GM23248 (cell line): ENCODE measurements around the gene RPL3. TPM values are rescaled to one million over a fixed set of nuclear protein-coding genes. Genes with fewer than 3 reads are reported as not detected.
A peak's percentile ranks its signal among the peaks of the same experiment; 100 is the strongest.
"Not testable (repeated sequence)": the region's sequence is repeated elsewhere in the genome, so short reads cannot be mapped to it uniquely, and the experiment has no call there.

ENCODE experiments used
- DNase-seq: peaks from one replicate; pipeline ENCODE4 v3.0.0-alpha.2; 2015
- H2AFZ ChIP-seq: fragments of 200-600 bp; sonication (generic); 2 replicates; pipeline ENCODE4 v1.6.1; 2016; ENCODE audit warnings: antibody characterized with exemption
- H3F3A ChIP-seq: fragments of 200-600 bp; sonication (generic); 2 replicates; pipeline ENCODE4 v1.6.1; 2016; ENCODE audit warnings: mild to moderate bottlenecking, antibody characterized with exemption, mixed run types; ENCODE audit not compliant: insufficient read depth
- H3K27ac ChIP-seq: fragments of 200-600 bp; sonication (generic); 2 replicates; pipeline ENCODE4 v1.5.1; 2016; ENCODE audit warnings: mild to moderate bottlenecking
- H3K27me3 ChIP-seq: fragments of 200-600 bp; sonication (generic); replicated peaks from 2 replicates; pipeline ENCODE4 v1.6.1; 2016; ENCODE audit warnings: mild to moderate bottlenecking; ENCODE audit not compliant: insufficient read depth
- H3K36me3 ChIP-seq: fragments of 200-600 bp; sonication (generic); 2 replicates; pipeline ENCODE4 v1.6.1; 2016; ENCODE audit warnings: low read depth, mild to moderate bottlenecking
- H3K4me1 ChIP-seq: fragments of 200-600 bp; sonication (generic); 2 replicates; pipeline ENCODE4 v1.6.1; 2016; ENCODE audit warnings: mild to moderate bottlenecking; ENCODE audit not compliant: insufficient read depth
- H3K4me2 ChIP-seq: fragments of 200-600 bp; sonication (generic); one replicate; pipeline ENCODE4 v1.6.1; 2016; ENCODE audit warnings: mild to moderate bottlenecking; ENCODE audit not compliant: unreplicated experiment
- H3K4me3 ChIP-seq: fragments of 200-600 bp; sonication (generic); 2 replicates; pipeline ENCODE4 v1.5.1; 2016; ENCODE audit warnings: mild to moderate bottlenecking
- H3K79me2 ChIP-seq: fragments of 200-600 bp; sonication (generic); 2 replicates; pipeline ENCODE4 v1.6.1; 2016; ENCODE audit warnings: mild to moderate bottlenecking; ENCODE audit not compliant: insufficient read depth
- H3K9ac ChIP-seq: fragments of 200-600 bp; sonication (generic); 2 replicates; pipeline ENCODE4 v1.6.1; 2016; ENCODE audit warnings: mild to moderate bottlenecking
- H3K9me2 ChIP-seq: fragments of 200-600 bp; sonication (generic); 2 replicates; pipeline ENCODE4 v1.6.1; 2016; ENCODE audit warnings: mixed run types, mild to moderate bottlenecking, moderate library complexity; ENCODE audit not compliant: insufficient read depth
- H3K9me3 ChIP-seq: fragments of 200-600 bp; sonication (generic); one replicate; pipeline ENCODE4 v1.6.1; 2017; ENCODE audit warnings: low read depth
- H4K20me1 ChIP-seq: fragments of 200-600 bp; sonication (generic); 2 replicates; pipeline ENCODE4 v1.6.0; 2016; ENCODE audit not compliant: insufficient read depth
- EZH2 ChIP-seq: fragments of 200-600 bp; sonication (generic); IDR thresholded peaks from 2 replicates; pipeline ENCODE4 v1.6.1; 2018; ENCODE audit warnings: antibody characterized with exemption, mild to moderate bottlenecking; ENCODE audit not compliant: insufficient read depth, poor library complexity, severe bottlenecking
- EZH2phosphoT487 ChIP-seq: fragments of 200-600 bp; sonication (generic); IDR thresholded peaks from 2 replicates; pipeline ENCODE4 v1.6.1; 2018; ENCODE audit warnings: antibody characterized with exemption, moderate library complexity, mild to moderate bottlenecking, low read depth; ENCODE audit not compliant: insufficient read depth
- WGBS, 2 experiments: methylation state at CpG; one replicate each; pipeline ENCODE4 v1.1.6; 2015 to 2017; ENCODE audit warnings: low lambda C conversion rate in 2 of 2, low coverage in 1 of 2; ENCODE audit errors: missing lambda C conversion rate in 2 of 2; 5-methylcytosine and 5-hydroxymethylcytosine counted together
- in situ Hi-C: fragments of 300-500 bp; cut with MboI; formaldehyde crosslinking; loops from 2 replicates; pipeline ENCODE4 v1.15.0; 2020
- polyA plus RNA-seq: library from polyadenylated mRNA; unstranded; fragments of >200 nt; fragmentation: Nextera tagmentation; extraction: Ambion mirVana; gene quantifications from 2 replicates; pipeline ENCODE4 v1.2.1, GENCODE V29; 2016
- total RNA-seq: library from RNA; depleted of rRNA; stranded (reverse); fragments of >200 nt; shearing (Covaris generic); gene quantifications from 2 replicates; pipeline ENCODE4 v1.2.3, GENCODE V29; 2014

Gene RPL3
- total and polyA plus RNA-seq, 2 experiments from 2014 or later, result 920 to 2,353 TPM

DNA sequence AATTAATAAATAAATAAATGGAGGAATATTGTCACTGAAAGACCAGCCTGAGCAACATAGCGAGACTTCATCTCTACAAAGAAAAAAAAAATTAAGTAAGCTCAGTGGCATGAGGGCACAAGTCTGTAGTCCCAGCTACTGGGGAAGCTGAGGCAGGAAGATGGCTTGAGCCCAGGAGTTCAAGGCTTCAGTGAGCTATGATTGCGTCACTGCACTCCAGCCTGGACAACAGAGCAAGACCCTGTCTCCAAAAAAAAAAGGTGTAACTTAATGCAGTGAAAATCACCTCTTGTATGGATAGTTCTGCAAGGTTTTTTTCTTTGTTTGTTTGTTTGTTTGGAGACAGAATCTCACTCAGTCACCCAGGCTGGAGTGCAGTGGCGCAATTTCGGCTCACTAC lies 25.8 kb upstream of the RPL3 start:
- H4K20me1 ChIP-seq, result no peaks in the 10 kb centered on the region
- H3K9ac ChIP-seq, result no peak overlapping the region
- H3K9me3 ChIP-seq, result no peaks in the 10 kb centered on the region
- H3K79me2 ChIP-seq, result no peaks in the 10 kb centered on the region
- no peak overlapping the region for H3K4me3 ChIP-seq
- no peak overlapping the region for H3K27ac ChIP-seq
- WGBS, 2 experiments, result 95 to 96% methylated on average over 4 of the region's 4 CpGs
- H3F3A ChIP-seq, result no peaks in the 10 kb centered on the region
- H2AFZ ChIP-seq, result no peak overlapping the region
- H3K9me2 ChIP-seq, result no peaks in the 10 kb centered on the region
- no peaks in the 10 kb centered on the region for H3K27me3 ChIP-seq
- H3K4me1 ChIP-seq, result no peaks in the 10 kb centered on the region
- TF ChIP-seq EZH2, result no peak
- no peak for TF ChIP-seq EZH2phosphoT487
- no peak for DNase-seq
- H3K4me2 ChIP-seq, result no peak overlapping the region
- in situ Hi-C loops, result no loop called here
- H3K36me3 ChIP-seq, result no peaks in the 10 kb centered on the region

DNA sequence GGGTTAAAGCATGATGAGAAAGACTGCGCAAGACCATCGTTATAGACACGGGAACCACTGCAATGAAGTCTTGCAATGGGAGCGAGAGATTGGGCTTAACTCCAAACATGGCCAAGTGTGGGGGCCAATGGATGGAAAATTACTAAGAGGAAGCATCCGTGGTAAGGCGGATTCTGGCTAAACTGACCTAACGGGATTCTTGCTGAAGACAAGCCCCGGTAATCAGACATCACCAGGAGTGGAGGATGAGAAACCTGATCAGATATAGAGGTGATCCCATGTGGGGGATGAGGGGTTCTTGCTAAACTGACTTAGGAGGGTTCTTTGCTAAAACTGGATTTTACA lies 24.6 kb upstream of the RPL3 start:
- DNase-seq, result no peak
- H3K27ac ChIP-seq, result no peak overlapping the region
- in situ Hi-C loops, result no loop called here
- no peak overlapping the region for H2AFZ ChIP-seq
- no peaks in the 10 kb centered on the region for H3K27me3 ChIP-seq
- 68 to 71% methylated on average over 8 of the region's 8 CpGs for WGBS, 2 experiments
- H3K9me2 ChIP-seq, result no peaks in the 10 kb centered on the region
- no peak overlapping the region for H3K4me2 ChIP-seq
- H3K36me3 ChIP-seq, result no peaks in the 10 kb centered on the region
- H3F3A ChIP-seq, result no peaks in the 10 kb centered on the region
- H3K79me2 ChIP-seq, result no peaks in the 10 kb centered on the region
- H3K9ac ChIP-seq, result no peak overlapping the region
- no peak overlapping the region for H3K4me3 ChIP-seq
- no peaks in the 10 kb centered on the region for H4K20me1 ChIP-seq
- TF ChIP-seq EZH2, result no peak
- TF ChIP-seq EZH2phosphoT487, result no peak
- no peaks in the 10 kb centered on the region for H3K9me3 ChIP-seq
- no peaks in the 10 kb centered on the region for H3K4me1 ChIP-seq

DNA sequence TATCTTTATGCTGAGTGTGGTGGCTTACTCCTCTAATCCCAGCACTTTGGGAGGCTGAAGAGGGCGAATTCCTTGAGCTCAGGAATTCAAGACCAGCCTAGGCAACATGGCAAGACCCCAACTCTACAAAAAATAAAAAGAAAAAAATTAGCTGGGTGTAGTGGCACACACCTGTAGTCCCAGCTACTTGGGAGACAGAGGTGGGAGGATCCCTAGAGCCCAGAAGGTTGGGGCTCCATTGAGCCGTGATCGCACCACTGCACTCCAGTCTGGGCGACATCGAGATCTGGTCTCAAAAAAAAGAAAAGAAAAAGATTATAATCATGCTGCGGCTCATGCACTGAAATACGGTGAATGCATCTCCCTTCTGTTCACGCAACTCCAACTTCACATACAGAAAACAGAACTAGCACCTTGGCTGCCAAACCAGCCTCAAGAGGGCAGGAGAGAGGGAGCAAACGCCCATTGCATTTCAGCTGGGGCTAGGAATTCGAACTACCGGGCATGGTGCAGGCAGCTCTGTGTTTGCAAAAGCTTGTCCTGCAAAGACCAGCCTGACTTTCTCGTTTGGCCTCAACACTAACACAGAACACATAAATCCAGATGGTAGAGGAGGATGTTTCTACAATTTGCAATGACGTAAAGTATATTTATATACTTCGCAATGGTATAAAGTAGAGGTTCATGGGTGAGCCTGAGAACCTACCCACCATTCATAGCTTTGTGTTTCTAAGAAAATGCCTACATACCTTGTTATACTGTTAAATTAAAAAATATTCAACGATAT lies 24.0 kb upstream of the RPL3 start:
- Histone ChIP-seq H3K4me2 (no peak overlapping the region), H3F3A (no peaks in the 10 kb centered on the region), H3K27ac (no peak overlapping the region), H3K9me3 (no peaks in the 10 kb centered on the region), H3K79me2 (no peaks in the 10 kb centered on the region), H3K4me1 (no peaks in the 10 kb centered on the region), H3K27me3 (no peaks in the 10 kb centered on the region), H2AFZ (no peak overlapping the region), H3K9ac (no peak overlapping the region), H3K9me2 (no peaks in the 10 kb centered on the region), H4K20me1 (no peaks in the 10 kb centered on the region), H3K4me3 (no peak overlapping the region), H3K36me3 (no peaks in the 10 kb centered on the region)
- in situ Hi-C loops, result no loop called here
- 19 to 20% methylated on average over 15 of the region's 15 CpGs for WGBS, 2 experiments
- no peak for TF ChIP-seq EZH2
- TF ChIP-seq EZH2phosphoT487, result no peak
- peak; percentile 77 for DNase-seq

DNA sequence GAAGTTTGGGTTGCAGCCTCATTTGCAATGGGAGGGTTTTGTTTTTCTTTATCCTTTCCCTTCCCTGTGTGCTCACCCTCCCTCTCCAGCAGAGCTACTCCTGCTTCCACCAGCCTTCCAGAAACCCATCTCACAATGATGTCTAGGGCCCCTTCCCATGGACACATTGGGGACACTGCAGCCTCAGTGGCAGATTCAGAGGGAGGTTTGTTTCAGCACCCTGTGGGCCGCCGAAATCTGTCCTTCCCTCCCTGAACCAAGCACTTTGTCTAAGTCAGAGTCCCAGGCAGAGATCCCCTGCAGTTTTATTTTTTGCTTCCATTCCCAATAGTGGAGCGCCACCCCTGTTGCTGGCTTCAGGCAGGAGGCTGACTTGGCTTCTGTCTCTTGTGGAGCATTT lies 21.8 kb upstream of the RPL3 start:
- WGBS, 2 experiments, result 67 to 68% methylated on average over 3 of the region's 3 CpGs
- Histone ChIP-seq H3K9ac (no peak overlapping the region), H3K36me3 (no peaks in the 10 kb centered on the region), H4K20me1 (no peaks in the 10 kb centered on the region), H3K27me3 (no peaks in the 10 kb centered on the region), H3K9me2 (no peaks in the 10 kb centered on the region), H2AFZ (no peak overlapping the region), H3K79me2 (no peaks in the 10 kb centered on the region), H3K9me3 (no peaks in the 10 kb centered on the region), H3K4me3 (no peak overlapping the region), H3K4me2 (no peak overlapping the region), H3F3A (no peaks in the 10 kb centered on the region), H3K4me1 (no peaks in the 10 kb centered on the region), H3K27ac (no peak overlapping the region)
- TF ChIP-seq EZH2 (no peak), EZH2phosphoT487 (no peak)
- no peak for DNase-seq
- in situ Hi-C loops, result no loop called here

DNA sequence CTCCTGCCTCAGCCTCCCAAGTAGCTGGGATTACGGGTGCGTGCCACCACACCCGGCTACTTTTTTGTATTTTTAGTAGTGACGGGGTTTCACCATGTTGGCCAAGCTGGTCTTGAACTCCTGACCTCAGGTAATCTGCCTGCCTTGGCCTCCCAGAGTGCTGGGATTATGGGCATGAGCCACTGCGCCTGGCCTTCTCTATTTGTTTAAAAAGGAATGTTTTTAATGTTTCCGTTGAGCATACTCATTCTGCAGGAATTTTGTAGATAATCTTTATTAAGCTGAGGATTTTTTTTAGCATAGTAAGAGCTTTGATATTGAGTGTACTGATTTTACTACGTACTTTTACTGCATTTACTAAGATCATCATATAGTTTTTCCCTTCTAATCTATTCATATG lies 20.4 kb upstream of the RPL3 start:
- H3K9me2 ChIP-seq, H3K4me2 ChIP-seq, H3K9me3 ChIP-seq, H3F3A ChIP-seq, H3K4me1 ChIP-seq, H3K9ac ChIP-seq, H2AFZ ChIP-seq, H3K79me2 ChIP-seq, H3K4me3 ChIP-seq, in situ Hi-C loops, H3K36me3 ChIP-seq, H3K27ac ChIP-seq, H4K20me1 ChIP-seq, H3K27me3 ChIP-seq: not testable (repeated sequence)
- DNase-seq, result peak; percentile 44
- 77 to 79% methylated on average over 7 of the region's 7 CpGs for WGBS, 2 experiments
